Fibroblast of upper back skin (primary cell): Measurements from ENCODE around the gene TMEM107.

Experiments used
- DNase-seq: peaks from one replicate; pipeline ENCODE4 v3.0.0-alpha.2; 2013

TMEM107 gene

DNA sequence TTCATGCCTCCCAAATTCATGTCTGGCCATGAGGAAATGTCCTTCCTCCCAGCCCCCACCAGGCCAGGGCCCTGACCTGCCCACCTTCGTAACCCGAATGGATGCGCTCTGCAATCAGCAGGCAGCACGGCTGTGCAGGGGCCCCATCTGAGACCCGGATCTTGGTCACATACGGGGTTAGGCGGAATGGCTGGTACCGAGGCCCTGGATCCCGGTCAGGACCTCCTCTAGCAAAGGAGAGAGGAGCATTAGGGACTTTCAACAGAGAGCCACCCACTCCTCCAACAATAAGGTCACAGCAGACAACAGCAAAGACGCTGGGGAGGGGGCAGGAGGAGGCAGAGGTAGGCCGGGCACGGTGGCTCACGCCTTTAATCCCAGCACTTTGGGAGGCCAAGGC, 27.6 kb downstream of the TMEM107 start:
- DNase-seq: no peak

GRCh38 chr17:8147805-8148404, 28.3 kb downstream of the TMEM107 start:
- no peak for DNase-seq

DNA sequence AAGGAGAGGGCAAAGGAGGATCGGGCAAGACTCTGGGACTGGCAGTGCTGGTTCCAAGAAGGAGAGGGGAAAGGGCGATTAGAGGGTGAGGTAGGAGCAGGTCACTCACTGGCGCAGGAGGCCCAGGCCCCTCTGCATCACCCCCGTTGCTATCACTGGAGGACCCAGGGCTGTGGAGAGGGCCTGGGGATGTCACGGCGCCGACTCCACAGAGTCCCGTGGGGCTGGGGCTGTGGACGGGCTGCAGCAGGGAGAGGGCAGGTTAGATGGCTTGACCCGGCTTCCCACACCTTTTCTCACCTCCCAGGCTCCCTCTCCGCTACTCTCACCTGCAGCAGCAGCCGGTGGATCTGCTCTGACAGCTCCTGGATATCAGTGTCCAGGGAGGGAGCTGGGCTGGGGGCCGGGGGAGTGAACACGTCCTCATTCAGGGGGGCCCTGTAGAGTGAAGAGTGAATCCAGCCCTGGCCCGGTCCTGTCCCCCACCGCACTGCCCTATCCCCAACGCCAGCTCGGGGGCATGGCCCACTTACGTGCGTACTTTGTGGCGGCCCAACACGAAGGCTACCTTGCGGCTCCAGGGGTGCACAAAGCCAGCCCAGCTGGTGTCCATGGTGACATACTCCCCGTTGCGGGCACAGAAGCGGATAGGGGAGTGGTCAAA, 28.9 kb downstream of the TMEM107 start:
- no peak for DNase-seq

DNA sequence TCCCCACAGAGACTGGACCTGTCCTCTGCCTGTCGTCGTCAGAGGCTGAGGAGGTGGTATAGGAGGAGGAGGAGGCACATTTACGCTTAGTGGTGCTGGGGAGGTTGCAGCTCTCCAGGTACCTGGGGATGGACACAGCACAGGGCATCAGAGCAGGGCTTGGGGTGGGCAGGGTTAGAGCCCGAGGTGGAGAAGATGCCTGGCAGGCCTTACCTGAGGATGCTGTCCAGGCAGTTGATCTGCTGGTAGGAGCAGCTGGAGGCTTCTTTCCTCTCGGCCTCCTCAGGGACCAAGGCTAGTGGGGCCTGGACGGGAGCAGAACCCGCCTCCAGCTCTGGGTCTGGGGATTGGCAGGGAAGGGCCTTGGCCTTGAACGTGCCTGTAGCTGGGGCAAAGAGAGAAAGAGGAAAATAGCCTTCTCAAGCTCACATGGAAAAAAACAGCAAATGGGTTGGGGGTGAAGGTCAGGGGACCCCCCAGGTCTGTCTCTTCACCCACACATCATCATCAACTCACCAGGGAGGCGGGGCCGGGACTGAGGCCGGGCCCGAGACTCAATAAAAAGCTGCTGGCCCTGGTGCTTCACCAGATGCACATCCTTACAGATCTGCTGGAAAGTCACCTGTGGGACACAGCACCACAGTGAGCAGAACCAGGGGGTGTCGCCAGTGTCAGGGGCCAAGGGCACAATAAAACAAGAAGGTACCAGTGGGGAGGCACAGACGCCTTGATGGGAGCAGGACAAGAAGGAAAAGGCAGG, 29.6 kb downstream of the TMEM107 start:
- no peak for DNase-seq

DNA sequence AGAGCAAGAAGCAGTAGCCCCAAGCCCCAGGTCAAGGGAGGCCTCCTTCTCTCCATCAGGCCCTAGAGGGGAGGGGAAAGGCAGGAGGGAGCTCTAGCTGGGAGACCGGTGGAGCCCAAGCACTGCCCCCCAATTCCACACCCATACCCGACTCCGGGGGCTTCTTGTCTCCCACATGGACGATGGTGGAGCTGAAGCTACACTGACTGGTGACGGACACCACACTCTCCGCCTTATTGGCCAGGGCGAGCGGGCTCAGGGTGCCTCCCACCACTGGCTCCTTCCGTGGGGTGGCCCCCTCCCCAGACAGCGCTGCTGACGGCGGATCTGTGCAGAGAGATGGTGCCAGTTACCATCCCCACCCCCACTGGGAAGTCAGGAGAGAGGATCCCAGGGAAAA, 30.4 kb downstream of the TMEM107 start:
- no peak for DNase-seq

- DNase-seq: no peak
Measured at GRCh38 chr17:8144401-8145231, 31.6 kb downstream of the TMEM107 start.

DNA sequence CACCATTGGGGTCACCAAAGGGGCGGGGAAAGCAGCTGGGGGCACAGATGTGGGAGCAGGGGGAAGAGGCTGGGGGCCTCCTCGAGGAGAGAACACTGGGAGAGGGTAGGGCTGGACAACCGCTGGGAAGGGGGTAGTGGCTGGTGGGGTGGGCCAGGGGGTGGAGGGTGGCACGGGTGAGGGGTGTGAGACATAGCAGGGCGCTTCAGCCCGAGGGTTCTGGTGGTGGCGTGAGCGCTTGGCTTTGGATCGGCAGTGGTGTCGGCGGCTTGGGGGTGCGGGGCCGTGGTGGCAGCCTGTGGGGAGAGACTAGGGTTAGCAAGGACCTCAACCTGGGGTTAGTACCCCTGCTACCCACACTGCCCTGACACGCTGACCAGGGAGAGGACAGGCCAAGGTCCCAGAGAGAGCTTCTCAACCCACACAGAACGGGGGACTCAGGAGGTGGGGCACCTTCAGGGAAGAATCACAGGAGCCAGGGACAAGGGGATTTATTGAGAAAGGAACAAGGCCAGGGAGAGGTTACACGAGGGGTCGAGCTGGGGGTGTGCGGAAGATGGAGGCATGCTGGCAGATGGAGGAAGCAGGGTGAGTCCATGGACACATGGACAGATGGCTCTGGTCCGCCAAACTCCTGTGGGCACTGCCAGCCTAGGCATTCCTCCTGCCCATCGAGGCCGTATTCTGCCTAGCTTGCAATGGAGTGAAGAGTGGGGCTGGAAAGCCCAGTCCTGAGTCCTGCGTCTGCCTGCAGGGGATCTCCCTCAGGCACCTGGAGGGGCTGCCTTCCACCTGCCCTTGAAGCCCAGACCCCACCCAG, 32.4 kb downstream of the TMEM107 start:
- no peak for DNase-seq

GRCh38 chr17:8142887-8143580, 33.1 kb downstream of the TMEM107 start:
- DNase-seq: no peak

GRCh38 chr17:8142158-8142886, 33.9 kb downstream of the TMEM107 start:
- no peak for DNase-seq

- DNase-seq: no peak
Measured at GRCh38 chr17:8141741-8142140, 34.4 kb downstream of the TMEM107 start.

- no peak for DNase-seq
Measured at GRCh38 chr17:8141045-8141444, 35.1 kb downstream of the TMEM107 start.

GRCh38 chr17:8140065-8141029, 35.8 kb downstream of the TMEM107 start:
- no peak for DNase-seq

GRCh38 chr17:8138672-8139371, 37.4 kb downstream of the TMEM107 start:
- DNase-seq: peak; percentile 99

- DNase-seq: no peak
Measured at GRCh38 chr17:8138374-8138671, 37.9 kb downstream of the TMEM107 start.

DNA sequence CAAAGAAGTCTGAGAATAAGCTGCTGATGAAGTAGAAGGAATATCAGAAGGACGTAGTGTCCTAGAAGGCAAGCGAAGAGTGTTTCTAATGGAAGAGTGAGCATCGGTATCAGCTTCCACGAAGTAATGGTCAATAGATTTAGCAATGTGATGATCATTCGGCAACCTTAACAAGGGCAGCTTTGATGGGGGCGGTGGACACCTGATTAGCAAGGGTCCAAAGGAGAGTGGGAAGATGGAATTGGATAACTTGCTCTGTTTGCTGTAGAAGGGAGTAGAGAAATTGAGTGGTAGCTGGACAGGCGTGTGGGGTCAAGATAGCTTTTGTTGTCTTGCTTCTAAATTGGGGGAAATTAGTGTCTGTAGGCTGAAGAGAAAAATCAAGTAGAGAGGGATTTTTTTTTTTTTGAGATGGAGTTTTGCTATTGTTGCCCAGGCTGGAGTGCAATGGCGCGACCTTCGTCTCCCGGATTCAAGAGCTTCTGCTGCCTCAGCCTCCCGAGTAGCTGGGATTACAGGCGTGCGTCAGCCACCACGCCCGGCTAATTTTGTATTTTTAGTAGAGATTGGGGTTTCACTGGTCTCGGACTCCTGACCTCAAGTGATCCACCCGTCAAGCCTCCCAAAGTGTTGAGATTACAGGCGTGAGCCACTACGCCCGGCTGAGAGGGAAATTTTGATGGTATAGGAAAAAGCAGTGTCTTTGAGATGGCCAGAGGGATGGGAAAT, 38.4 kb downstream of the TMEM107 start:
- DNase-seq: no peak

- no peak for DNase-seq
Measured at GRCh38 chr17:8133941-8134340, 42.2 kb downstream of the TMEM107 start.

GRCh38 chr17:8133399-8133798, 42.8 kb downstream of the TMEM107 start:
- no peak for DNase-seq

GRCh38 chr17:8131844-8132441, 44.2 kb downstream of the TMEM107 start:
- DNase-seq: no peak
